Adipocyte (in vitro differentiated cells): ENCODE measurements around the gene KLF17.

Experiments
- DNase-seq: peaks from one replicate; pipeline ENCODE4 v3.0.0-alpha.2; 2015; ENCODE audit warnings: low read depth
- H3K27me3 ChIP-seq: replicated peaks from 2 replicates; pipeline ENCODE4 v1.7.0; 2013; ENCODE audit warnings: mild to moderate bottlenecking, low read length, moderate library complexity; ENCODE audit not compliant: control insufficient read depth, insufficient read depth
- H3K36me3 ChIP-seq: 2 replicates; pipeline ENCODE4 v1.7.0; 2013; ENCODE audit warnings: low read length, mild to moderate bottlenecking, moderate library complexity; ENCODE audit not compliant: control insufficient read depth, insufficient read depth, severe bottlenecking
- H3K4me1 ChIP-seq: 2 replicates; pipeline ENCODE4 v1.7.0; 2013; ENCODE audit warnings: mild to moderate bottlenecking, low read length, moderate library complexity; ENCODE audit not compliant: control insufficient read depth, insufficient read depth
- H3K4me3 ChIP-seq: 2 replicates; pipeline ENCODE4 v1.7.0; 2013; ENCODE audit warnings: mild to moderate bottlenecking, low read length, moderate library complexity
- H3K9ac ChIP-seq: 2 replicates; pipeline ENCODE4 v1.7.0; 2013; ENCODE audit warnings: mild to moderate bottlenecking, low read length, moderate library complexity
- H3K9me3 ChIP-seq: 2 replicates; pipeline ENCODE4 v1.7.0; 2013; ENCODE audit warnings: mild to moderate bottlenecking, low read length, moderate library complexity; ENCODE audit not compliant: control insufficient read depth

The KLF17 gene

DNA sequence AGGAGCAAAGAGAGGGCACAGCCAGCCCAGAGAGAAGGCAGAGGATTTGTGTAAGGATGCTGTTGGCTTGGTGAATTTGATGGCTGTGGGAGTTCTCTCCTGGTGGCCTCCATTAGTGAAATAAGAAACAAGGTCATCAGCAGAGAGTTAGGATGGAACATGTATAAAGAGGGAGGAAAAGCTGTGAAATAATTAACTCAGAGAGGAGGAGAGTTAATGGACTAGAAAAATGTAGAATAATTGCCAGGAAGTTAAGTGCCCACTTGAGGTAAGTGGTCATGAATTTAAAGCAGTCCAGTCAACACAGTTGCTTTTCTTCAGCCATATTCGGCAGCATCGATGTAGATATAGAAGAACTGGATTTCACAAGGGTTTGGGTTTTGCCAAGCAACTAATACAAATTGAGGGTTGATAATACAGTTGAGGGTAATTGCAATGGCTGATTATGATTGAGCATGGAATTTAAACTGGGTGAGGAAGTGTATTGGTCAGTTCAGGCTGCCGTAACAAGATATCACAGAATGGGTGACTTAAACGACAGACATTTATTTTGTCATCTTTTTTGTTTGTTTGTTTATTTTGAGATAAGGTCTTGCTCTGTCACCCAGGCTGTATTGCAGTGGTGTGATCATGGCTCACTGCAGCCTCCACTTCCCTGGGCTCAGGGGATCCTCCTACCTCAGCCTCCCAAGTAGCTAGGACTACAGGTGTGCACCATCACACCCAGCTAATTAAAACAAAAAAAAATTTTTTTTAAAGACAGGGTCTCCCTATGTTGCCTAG, 31.7 kb upstream of the KLF17 start:
- no peaks in the 10 kb centered on the region for H3K27me3 ChIP-seq
- no peak overlapping the region for H3K4me3 ChIP-seq
- DNase-seq, result no peak
- no peaks in the 10 kb centered on the region for H3K36me3 ChIP-seq
- peaks cover 14% of the 10 kb centered on the region for H3K4me1 ChIP-seq
- no peaks in the 10 kb centered on the region for H3K9me3 ChIP-seq
- no peak overlapping the region for H3K9ac ChIP-seq

DNA sequence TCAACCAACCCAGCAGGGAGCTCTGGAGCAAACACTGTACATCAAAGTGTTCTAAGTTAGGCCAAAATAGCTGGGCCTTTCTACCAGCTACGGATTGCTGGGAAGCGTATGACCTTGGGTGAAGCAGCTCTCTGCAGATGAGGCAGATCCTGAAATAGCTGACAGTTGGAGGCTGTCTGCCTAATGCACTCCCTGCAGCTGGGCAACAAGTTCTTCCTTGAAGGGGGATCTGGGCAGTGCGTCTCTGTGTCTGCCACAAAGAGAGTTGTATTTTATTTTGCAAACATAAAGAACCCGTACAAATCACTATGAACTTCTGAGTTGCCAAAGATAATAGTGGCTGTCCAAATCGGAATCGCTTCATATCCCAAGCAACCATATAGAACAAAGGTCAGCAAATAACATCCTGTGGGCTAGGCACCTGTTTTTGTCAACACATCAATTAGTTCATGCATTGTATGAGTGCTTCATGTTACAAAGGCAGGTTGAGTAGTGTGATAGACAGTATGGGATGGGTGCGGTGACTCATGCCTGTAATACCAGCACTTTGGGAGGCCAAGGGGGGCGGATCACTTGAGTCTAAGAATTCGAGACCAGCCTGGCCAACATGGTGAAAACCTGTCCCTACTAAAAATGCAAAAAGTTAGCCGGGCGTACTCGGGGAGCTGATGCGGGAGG, 29.1 kb upstream of the KLF17 start:
- H3K36me3 ChIP-seq, result no peaks in the 10 kb centered on the region
- H3K27me3 ChIP-seq, result no peaks in the 10 kb centered on the region
- peaks cover 14% of the 10 kb centered on the region for H3K4me1 ChIP-seq
- H3K9ac ChIP-seq, result no peak overlapping the region
- DNase-seq, result no peak
- peaks cover 3% of the 10 kb centered on the region for H3K9me3 ChIP-seq
- no peak overlapping the region for H3K4me3 ChIP-seq

DNA sequence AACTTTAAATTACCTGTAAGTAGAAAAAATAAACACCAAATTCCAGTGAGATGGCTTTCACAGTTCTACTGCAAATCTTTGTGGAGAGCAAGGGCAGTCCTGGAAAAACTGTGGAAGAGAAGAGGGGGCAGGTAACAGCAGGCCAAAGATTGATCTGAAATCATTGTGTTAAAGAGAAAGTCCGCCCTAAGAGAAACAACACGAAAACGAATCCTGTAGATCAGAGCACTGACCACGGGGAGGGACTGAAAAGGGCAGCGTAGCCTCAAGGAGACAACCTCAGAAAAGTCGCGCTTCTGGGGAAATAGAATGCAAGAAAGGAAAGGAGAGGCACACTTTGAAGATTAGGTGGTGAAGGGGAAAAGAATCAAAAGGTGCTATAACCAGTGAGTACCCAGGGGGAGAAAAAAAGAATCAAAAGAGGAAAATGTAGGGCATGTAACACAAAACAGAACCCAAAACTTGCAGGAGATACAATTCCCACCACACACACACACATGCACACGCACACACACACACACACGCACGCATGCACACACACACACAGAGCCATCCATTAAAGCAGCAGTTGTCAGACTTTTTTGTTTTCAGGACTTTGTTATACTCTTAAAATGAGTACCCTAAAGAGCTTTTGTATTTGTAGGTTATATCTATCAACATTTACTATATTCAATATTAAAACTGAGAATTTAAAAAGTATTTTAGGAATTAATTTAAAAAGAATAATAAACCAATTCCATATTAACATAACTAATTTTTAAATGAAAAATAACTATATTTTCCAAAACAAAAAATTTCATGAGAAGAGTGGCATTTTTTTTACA, 28.0 kb upstream of the KLF17 start:
- no peak for DNase-seq
- Histone ChIP-seq H3K4me1 (peaks cover 2% of the 10 kb centered on the region), H3K9ac (no peak overlapping the region), H3K36me3 (no peaks in the 10 kb centered on the region), H3K27me3 (no peaks in the 10 kb centered on the region), H3K4me3 (no peak overlapping the region), H3K9me3 (peaks cover 3% of the 10 kb centered on the region)

DNA sequence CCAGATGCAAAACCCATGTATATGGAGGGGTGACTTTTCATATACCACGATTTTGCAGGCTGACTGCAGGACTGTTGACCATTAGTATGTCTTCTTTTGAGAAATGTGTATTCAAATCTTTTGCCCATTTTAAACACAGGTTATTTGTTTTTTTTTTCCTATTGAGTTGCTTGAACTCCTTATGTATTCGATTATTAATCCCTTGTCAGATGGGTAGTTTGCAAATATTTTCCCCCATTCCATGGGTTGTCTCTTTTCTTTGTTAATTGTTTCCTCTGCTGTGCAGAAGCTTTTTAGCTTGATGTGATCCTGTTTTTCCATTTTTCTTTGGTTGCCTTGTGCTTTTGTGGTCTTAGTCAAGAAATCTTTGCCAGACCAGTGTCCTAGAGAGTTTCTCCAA, 24.6 kb upstream of the KLF17 start:
- H3K36me3 ChIP-seq, result no peaks in the 10 kb centered on the region
- peaks cover 3% of the 10 kb centered on the region for H3K9me3 ChIP-seq
- H3K9ac ChIP-seq, result no peak overlapping the region
- DNase-seq, result no peak
- no peaks in the 10 kb centered on the region for H3K4me1 ChIP-seq
- no peaks in the 10 kb centered on the region for H3K27me3 ChIP-seq
- no peak overlapping the region for H3K4me3 ChIP-seq

DNA sequence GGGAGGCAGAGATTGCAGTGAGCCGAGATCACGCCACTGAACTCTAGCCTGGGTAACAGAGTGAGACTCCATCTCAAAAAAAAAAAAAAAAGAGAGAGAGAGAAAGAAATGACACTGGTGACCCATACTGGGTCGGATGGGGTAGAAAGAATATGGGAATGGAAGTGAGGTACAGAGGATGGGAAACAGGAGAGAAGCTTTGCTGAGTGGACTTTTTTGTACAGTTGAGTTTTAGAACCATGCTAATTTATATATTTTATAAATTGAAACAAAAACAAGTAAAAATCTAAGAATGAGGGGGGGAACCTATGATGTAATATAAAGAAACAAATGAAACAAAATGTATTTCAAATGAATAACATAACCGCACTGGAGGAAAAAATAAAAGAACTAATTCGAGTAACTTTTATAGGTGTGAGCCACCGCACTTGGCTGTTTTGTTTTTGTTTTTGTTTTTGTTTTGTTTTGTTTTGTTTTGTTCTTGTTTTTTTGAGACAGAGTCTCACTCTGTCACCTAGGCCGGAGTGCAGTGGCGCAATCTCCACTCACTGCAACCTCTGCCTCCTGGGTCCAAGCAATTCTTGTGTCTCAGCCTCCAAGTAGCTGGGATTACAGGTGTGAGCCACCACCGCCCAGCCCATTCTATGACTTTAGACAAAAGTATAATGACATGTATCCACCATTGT, 18.3 kb upstream of the KLF17 start:
- Histone ChIP-seq H3K4me1 (no peaks in the 10 kb centered on the region), H3K36me3 (no peaks in the 10 kb centered on the region), H3K4me3 (no peak overlapping the region), H3K9ac (no peak overlapping the region), H3K9me3 (no peaks in the 10 kb centered on the region), H3K27me3 (no peaks in the 10 kb centered on the region)
- no peak for DNase-seq

DNA sequence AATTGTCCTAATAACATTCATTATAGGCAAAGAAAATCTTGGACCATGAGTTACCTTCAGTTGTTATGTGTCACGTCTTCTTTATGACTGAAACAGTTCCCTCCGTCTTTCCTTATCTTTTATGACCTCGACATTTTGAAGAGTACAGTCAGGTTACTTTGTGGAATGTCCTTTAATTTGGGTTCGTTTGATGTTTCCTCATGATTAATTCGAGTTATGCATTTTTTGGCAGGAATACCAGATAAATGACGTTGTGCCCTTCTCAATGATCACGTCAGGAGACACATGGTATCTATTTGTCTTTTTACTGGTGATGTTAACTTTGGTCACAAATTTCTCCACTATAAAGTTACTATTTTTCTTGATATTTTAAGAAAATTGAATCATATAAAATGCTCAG, 17.3 kb upstream of the KLF17 start:
- H3K4me3 ChIP-seq, result no peak overlapping the region
- no peak for DNase-seq
- H3K9me3 ChIP-seq, result no peaks in the 10 kb centered on the region
- no peaks in the 10 kb centered on the region for H3K27me3 ChIP-seq
- H3K36me3 ChIP-seq, result no peaks in the 10 kb centered on the region
- no peak overlapping the region for H3K9ac ChIP-seq
- no peaks in the 10 kb centered on the region for H3K4me1 ChIP-seq

DNA sequence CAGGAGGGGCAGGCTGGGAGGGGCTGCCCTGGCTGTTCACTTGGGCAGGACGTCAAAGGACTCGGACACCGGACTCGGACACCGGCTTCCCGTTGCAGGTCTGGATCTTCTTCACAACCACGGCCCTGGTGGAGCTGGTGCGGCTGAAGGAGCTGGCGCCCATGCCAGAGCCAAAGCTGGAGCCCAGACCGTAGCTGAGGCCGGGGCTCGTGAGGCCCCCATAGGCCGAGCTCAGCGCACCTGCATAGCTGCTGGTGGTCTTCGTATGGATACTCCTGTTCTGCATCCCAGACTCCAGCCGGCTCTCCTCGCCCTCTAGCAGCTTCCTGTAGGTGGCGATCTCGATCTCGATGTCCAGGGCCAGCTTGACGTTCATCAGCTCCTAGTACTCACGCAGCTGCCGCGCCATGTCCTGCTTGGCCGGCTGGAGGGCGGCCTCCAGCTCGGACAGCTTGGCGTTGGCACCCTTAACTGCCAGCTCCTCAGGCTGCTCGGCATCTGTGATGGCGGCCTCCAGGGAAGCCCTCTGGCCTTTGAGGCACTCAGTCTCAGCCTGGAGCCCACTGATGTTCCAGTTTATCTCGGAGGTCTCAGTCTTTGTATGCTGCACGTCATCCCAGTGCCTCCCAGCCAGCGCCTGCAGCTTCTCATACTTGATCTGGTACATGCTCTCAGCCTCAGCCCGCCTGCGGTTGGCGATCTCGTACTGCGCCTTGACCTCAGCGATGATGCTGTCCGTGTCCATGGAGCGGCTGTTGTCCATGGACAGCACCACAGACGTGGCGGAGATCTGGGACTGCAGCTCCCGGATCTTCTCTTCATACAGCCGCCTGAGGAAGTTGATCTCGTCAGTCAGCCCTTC, 15.1 kb upstream of the KLF17 start:
- DNase-seq, result no peak
- H3K27me3 ChIP-seq, result no peaks in the 10 kb centered on the region
- peaks cover 8% of the 10 kb centered on the region for H3K4me1 ChIP-seq
- H3K4me3 ChIP-seq, result no peak overlapping the region
- H3K36me3 ChIP-seq, result no peaks in the 10 kb centered on the region
- no peak overlapping the region for H3K9ac ChIP-seq
- H3K9me3 ChIP-seq, result no peaks in the 10 kb centered on the region

DNA sequence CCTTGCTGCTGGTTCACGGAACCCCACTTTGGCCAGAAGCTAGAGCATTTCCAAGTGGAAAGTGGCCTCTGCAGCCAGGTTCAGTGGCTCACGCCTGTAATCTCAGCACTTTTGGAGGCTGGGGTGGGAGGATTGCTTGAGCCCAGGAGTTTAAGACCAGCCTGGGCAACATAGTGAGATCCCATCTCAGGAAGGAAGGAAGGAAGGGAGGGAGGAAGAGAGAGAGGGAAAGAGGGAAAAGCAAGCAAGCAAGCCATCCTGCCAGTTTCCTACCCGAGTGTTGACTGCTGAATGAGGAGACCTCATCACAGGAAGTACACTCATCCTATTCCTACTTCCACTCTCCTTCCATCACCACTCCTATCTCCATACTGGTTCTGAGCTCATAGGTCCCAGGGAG, 12.8 kb upstream of the KLF17 start:
- Histone ChIP-seq H3K27me3 (no peaks in the 10 kb centered on the region), H3K9me3 (no peaks in the 10 kb centered on the region), H3K4me1 (peaks cover 8% of the 10 kb centered on the region), H3K9ac (no peak overlapping the region), H3K4me3 (no peak overlapping the region), H3K36me3 (no peaks in the 10 kb centered on the region)
- no peak for DNase-seq

DNA sequence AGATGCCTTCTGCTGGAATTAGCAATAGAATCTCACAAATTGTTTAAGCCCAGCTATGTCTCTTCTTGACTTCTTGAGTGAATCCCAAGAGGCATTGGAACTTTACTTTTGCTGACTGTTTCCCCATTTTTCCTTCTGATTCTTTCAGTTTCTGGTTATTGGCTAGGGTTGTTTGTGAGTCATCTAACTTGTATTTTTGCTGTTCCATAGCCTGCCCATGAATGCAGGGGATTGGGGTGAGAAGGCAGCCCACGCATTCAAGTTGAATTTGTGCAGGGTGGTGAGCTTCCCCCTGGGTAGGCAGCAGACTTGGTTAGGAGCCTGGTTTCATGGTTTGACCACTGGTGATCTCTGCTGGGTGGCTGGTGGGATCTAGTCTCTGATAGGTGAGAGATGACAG, 10.4 kb upstream of the KLF17 start:
- Histone ChIP-seq H3K27me3 (no peaks in the 10 kb centered on the region), H3K9ac (no peak overlapping the region), H3K4me1 (peaks cover 13% of the 10 kb centered on the region), H3K9me3 (no peaks in the 10 kb centered on the region), H3K4me3 (peak overlapping the region; percentile 21), H3K36me3 (no peaks in the 10 kb centered on the region)
- peak; percentile 40 for DNase-seq

DNA sequence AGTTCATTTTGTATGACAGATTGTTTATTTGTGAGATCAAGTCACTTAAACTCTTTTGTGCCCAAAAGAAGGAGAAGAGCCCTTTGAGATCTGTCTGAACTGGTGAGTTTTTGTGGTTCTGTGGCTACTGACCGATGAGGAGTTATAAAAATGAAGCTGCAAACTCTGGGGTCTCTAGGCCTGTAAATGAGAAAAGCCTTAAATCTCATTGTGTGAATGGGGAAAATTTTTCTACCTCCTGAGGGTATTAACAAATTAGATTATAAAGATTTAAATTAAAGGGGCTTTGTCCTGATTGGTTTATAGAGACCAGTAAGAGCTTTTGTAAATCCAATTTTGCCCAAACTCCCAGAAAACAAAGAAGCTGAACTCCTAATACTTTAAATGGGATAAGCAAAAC, 9.7 kb upstream of the KLF17 start:
- no peak for DNase-seq
- Histone ChIP-seq H3K9ac (no peak overlapping the region), H3K36me3 (no peaks in the 10 kb centered on the region), H3K27me3 (no peaks in the 10 kb centered on the region), H3K4me1 (peaks cover 13% of the 10 kb centered on the region), H3K9me3 (no peaks in the 10 kb centered on the region), H3K4me3 (no peak overlapping the region)
